Choroid plexus epithelial cell (primary cell): ENCODE measurements around the gene SESN2.

Experiments used
- DNase-seq: peaks from one replicate; pipeline ENCODE4 v3.0.0-alpha.2; 2010; ENCODE audit warnings: low read depth
- H3K4me3 ChIP-seq: 2 replicates; pipeline ENCODE4 v1.5.1; 2011; ENCODE audit warnings: low read depth, mild to moderate bottlenecking, control low read depth, low read length, moderate library complexity
- CTCF ChIP-seq: conservative IDR thresholded peaks from 2 replicates; pipeline ENCODE4 v1.5.1; 2011; ENCODE audit warnings: low read depth, mild to moderate bottlenecking, control low read depth, inconsistent platforms, low read length, moderate library complexity

SESN2 gene

GRCh38 chr1:28243685-28244311 is 15.5 kb upstream of the SESN2 start:
- no peak overlapping the region for H3K4me3 ChIP-seq
- DNase-seq, result no peak
- TF ChIP-seq CTCF, result no peak

GRCh38 chr1:28244549-28245251 is 14.6 kb upstream of the SESN2 start:
- no peak overlapping the region for H3K4me3 ChIP-seq
- DNase-seq, result no peak
- no peak for TF ChIP-seq CTCF

GRCh38 chr1:28246427-28246832 is 12.9 kb upstream of the SESN2 start:
- no peak for TF ChIP-seq CTCF
- H3K4me3 ChIP-seq, result peak overlapping the region; percentile 57
- peak; percentile 57 for DNase-seq

- DNase-seq, result no peak
- no peak for TF ChIP-seq CTCF
- H3K4me3 ChIP-seq, result peak overlapping the region; percentile 27
Observed at GRCh38 chr1:28247612-28248272, 11.6 kb upstream of the SESN2 start.

GRCh38 chr1:28248273-28249012 is 10.9 kb upstream of the SESN2 start:
- H3K4me3 ChIP-seq, result peak overlapping the region; percentile 1
- DNase-seq, result peak; percentile 86
- peak; percentile 95 for TF ChIP-seq CTCF

GRCh38 chr1:28249013-28249865 is 10.1 kb upstream of the SESN2 start:
- no peak for TF ChIP-seq CTCF
- H3K4me3 ChIP-seq, result no peak overlapping the region
- peak; percentile 78 for DNase-seq
